B cell (primary cell): ENCODE measurements around the gene ESPNL.

Experiments
- CTCF ChIP-seq: fragments of 200-600 bp; IDR thresholded peaks from one replicate; pipeline ENCODE4 v1.8.0; 2022; ENCODE audit warnings: antibody characterized with exemption, mild to moderate bottlenecking
- EZH2 ChIP-seq: IDR thresholded peaks from 2 replicates; pipeline ENCODE4 v1.6.1; 2012; ENCODE audit warnings: borderline replicate concordance, low read depth, mild to moderate bottlenecking, moderate library complexity, low read length; ENCODE audit not compliant: insufficient read depth, poor library complexity, severe bottlenecking

GRCh38 chr2:238130696-238131628, 30.8 kb downstream of the ESPNL start:
- no peak for TF ChIP-seq CTCF
- TF ChIP-seq EZH2: no peak
